ENCODE data around the gene GAREM1. TPM values are rescaled to one million over a fixed set of nuclear protein-coding genes. Genes with fewer than 3 reads are reported as not detected.

The GAREM1 gene
- total and polyA plus RNA-seq, 2 donors (not counting 3 experiments of a cell fraction or from before 2014, with no cell fraction given), result 0.69 to 1.0 TPM

DNA sequence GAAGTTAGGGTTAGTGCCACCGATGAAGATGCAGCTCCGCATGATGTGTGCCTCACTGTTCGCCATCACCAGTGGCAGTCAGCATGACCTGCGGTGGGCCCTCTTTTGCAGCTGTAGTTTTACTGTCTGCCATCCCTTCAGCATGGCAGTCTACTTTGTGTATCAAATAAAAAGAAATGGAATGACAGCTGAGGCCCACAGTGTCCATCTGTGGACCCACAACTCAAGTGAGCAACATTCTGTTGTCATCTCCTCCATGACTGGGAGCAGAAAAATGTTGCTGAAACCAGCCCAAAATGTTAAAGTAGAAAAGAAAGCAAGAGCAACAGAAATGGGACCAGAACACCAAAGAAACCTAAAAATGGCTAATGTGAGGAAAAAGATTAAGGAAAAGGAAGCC is 152.1 kb downstream of the GAREM1 start:
- no peak overlapping the region for H3K4me3 ChIP-seq (replicated peaks in 1 of 3; ENCODE audit: insufficient read depth in 1 of 3, low read depth in 1 of 3, low read length in 3 of 3)
- no peak overlapping the region for H3K27ac ChIP-seq (ENCODE audit: insufficient read depth, low read depth, low read length)
- ChIA-PET POLR2A (no interaction called here), CTCF (no interaction called here)
- no peaks in the 10 kb centered on the region for H3K27me3 ChIP-seq (ENCODE audit: control insufficient read depth in 2 of 2, insufficient read depth in 2 of 2, low read length in 2 of 2)
- no peak overlapping the region for H3K4me2 ChIP-seq (ENCODE audit: insufficient read depth, low read length)
- no peaks in the 10 kb centered on the region for H4K20me1 ChIP-seq (replicated peaks; ENCODE audit: control insufficient read depth, extremely low read depth, insufficient read depth, low read length)
- H3K9ac ChIP-seq (replicated peaks; ENCODE audit: extremely low read depth, insufficient read depth, low read length), result no peak overlapping the region
- dilution Hi-C loops (cut with MboI; ENCODE audit: extremely low pct_ligation_motif_present, low sequenced_read_pairs), result no loop called here
- H3K36me3 ChIP-seq (ENCODE audit: control insufficient read depth in 2 of 2, extremely low read depth in 1 of 2, insufficient read depth in 2 of 2, low read length in 2 of 2), result no peaks in the 10 kb centered on the region
- DNase-seq (ENCODE audit: low read depth, low spot score), result no peak
- no TSS peak for BruUV-seq (replicated peaks)
- H3K9me3 ChIP-seq (replicated peaks; ENCODE audit: control insufficient read depth, insufficient read depth, low read length), result no peaks in the 10 kb centered on the region
- no peaks in the 10 kb centered on the region for H3K4me1 ChIP-seq (ENCODE audit: control insufficient read depth, extremely low read depth, insufficient read depth, low read length)
- H3K79me2 ChIP-seq (ENCODE audit: control insufficient read depth, insufficient read depth, low read length), result no peaks in the 10 kb centered on the region
- no peaks in the 10 kb centered on the region for H3K9me1 ChIP-seq (replicated peaks; ENCODE audit: control insufficient read depth, extremely low read depth, insufficient read depth, low read length)
- FAIRE-seq, result no peak
- H2AFZ ChIP-seq (ENCODE audit: low read depth, low read length), result no peak overlapping the region
- TF ChIP-seq POLR2AphosphoS5 (IDR thresholded peaks at IDR 0.05; ENCODE audit: insufficient read depth, low read depth, low read length) (no peak), EZH2 (IDR thresholded peaks at IDR 0.05; ENCODE audit: borderline replicate concordance, low read depth, low read length, severe bottlenecking) (no peak), POLR2A (IDR thresholded peaks at IDR 0.05; ENCODE audit: low read depth, low read length) (no peak), GATA2 (IDR thresholded peaks at IDR 0.05; ENCODE audit: insufficient read depth, insufficient read length, low read depth, low read length) (no peak), FOS (IDR thresholded peaks at IDR 0.05; ENCODE audit: borderline replicate concordance, insufficient read depth, low read length) (no peak)
- TF ChIP-seq, protein P1, sequence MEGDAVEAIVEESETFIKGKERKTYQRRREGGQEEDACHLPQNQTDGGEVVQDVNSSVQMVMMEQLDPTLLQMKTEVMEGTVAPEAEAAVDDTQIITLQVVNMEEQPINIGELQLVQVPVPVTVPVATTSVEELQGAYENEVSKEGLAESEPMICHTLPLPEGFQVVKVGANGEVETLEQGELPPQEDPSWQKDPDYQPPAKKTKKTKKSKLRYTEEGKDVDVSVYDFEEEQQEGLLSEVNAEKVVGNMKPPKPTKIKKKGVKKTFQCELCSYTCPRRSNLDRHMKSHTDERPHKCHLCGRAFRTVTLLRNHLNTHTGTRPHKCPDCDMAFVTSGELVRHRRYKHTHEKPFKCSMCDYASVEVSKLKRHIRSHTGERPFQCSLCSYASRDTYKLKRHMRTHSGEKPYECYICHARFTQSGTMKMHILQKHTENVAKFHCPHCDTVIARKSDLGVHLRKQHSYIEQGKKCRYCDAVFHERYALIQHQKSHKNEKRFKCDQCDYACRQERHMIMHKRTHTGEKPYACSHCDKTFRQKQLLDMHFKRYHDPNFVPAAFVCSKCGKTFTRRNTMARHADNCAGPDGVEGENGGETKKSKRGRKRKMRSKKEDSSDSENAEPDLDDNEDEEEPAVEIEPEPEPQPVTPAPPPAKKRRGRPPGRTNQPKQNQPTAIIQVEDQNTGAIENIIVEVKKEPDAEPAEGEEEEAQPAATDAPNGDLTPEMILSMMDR (IDR thresholded peaks at IDR 0.05; ENCODE audit: extremely low read depth in 1 of 2, insufficient read depth in 1 of 2, low read depth in 1 of 2, low read length in 2 of 2), result no peak
- intact Hi-C loops (cut with micrococcal nuclease), result no loop called here

DNA sequence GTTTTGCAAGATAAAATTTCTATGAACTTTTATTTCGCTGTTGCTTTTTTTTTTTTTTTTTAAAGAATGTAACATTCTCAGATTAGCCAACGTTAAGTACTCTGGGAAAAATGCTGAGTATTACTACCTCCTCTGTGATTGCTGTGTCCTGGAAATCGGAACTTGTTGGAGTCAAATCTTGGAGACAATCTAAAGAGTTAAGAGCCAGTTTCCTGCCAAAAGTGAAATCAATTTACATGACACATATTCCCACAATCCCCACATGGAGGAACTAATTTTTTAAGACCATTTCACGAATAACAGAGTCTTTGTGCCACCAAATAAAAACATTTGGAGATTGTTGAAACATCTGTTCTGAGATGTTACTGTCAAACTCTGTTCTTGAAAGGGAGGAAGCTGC is 153.0 kb downstream of the GAREM1 start:
- FAIRE-seq (no peak), DNase-seq (ENCODE audit: low read depth, low spot score) (no peak)
- H3K9me1 ChIP-seq (replicated peaks; ENCODE audit: control insufficient read depth, extremely low read depth, insufficient read depth, low read length), result no peaks in the 10 kb centered on the region
- H3K4me2 ChIP-seq (ENCODE audit: insufficient read depth, low read length), result no peak overlapping the region
- ChIA-PET POLR2A (no interaction called here), CTCF (interaction anchor here (1.1 to 1.3 kb wide), 2 partner anchors 9 to 28 kb away, joined by 3 read pairs; no protein-coding TSS in a partner anchor)
- no peaks in the 10 kb centered on the region for H3K79me2 ChIP-seq (ENCODE audit: control insufficient read depth, insufficient read depth, low read length)
- H3K9ac ChIP-seq (replicated peaks; ENCODE audit: extremely low read depth, insufficient read depth, low read length), result no peak overlapping the region
- intact Hi-C loops (cut with micrococcal nuclease) (no loop called here), dilution Hi-C loops (cut with MboI; ENCODE audit: extremely low pct_ligation_motif_present, low sequenced_read_pairs) (no loop called here)
- no peaks in the 10 kb centered on the region for H3K36me3 ChIP-seq (ENCODE audit: control insufficient read depth in 2 of 2, extremely low read depth in 1 of 2, insufficient read depth in 2 of 2, low read length in 2 of 2)
- H3K4me3 ChIP-seq (replicated peaks in 1 of 3; ENCODE audit: insufficient read depth in 1 of 3, low read depth in 1 of 3, low read length in 3 of 3), result no peak overlapping the region
- H3K4me1 ChIP-seq (ENCODE audit: control insufficient read depth, extremely low read depth, insufficient read depth, low read length), result no peaks in the 10 kb centered on the region
- H3K27ac ChIP-seq (ENCODE audit: insufficient read depth, low read depth, low read length), result no peak overlapping the region
- no peak overlapping the region for H2AFZ ChIP-seq (ENCODE audit: low read depth, low read length)
- H3K27me3 ChIP-seq (ENCODE audit: control insufficient read depth in 2 of 2, insufficient read depth in 2 of 2, low read length in 2 of 2), result no peaks in the 10 kb centered on the region
- TF ChIP-seq MYC (IDR thresholded peaks at IDR 0.05; ENCODE audit: low read depth, low read length), result no peak
- TF ChIP-seq GATA2 (IDR thresholded peaks at IDR 0.05; ENCODE audit: insufficient read depth, insufficient read length, low read depth, low read length), result no peak
- no peak for TF ChIP-seq POLR2A (IDR thresholded peaks at IDR 0.05; ENCODE audit: low read depth, low read length)
- no peak for TF ChIP-seq FOS (IDR thresholded peaks at IDR 0.05; ENCODE audit: borderline replicate concordance, insufficient read depth, low read length)
- no peak for TF ChIP-seq JUN (IDR thresholded peaks at IDR 0.05; ENCODE audit: borderline replicate concordance, insufficient read depth, insufficient read length, low read depth)
- no peak for TF ChIP-seq POLR2AphosphoS5 (IDR thresholded peaks at IDR 0.05; ENCODE audit: insufficient read depth, low read depth, low read length)
- TF ChIP-seq, protein P1 (IDR thresholded peaks at IDR 0.05; ENCODE audit: extremely low read depth in 1 of 2, insufficient read depth in 1 of 2, low read depth in 1 of 2, low read length in 2 of 2), result no peak
- TF ChIP-seq, protein P2, sequence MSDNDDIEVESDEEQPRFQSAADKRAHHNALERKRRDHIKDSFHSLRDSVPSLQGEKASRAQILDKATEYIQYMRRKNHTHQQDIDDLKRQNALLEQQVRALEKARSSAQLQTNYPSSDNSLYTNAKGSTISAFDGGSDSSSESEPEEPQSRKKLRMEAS (IDR thresholded peaks at IDR 0.05; ENCODE audit: insufficient read depth, insufficient read length), result no peak
- H3K9me3 ChIP-seq (replicated peaks; ENCODE audit: control insufficient read depth, insufficient read depth, low read length), result no peaks in the 10 kb centered on the region
- H4K20me1 ChIP-seq (replicated peaks; ENCODE audit: control insufficient read depth, extremely low read depth, insufficient read depth, low read length), result no peaks in the 10 kb centered on the region
- BruUV-seq (replicated peaks), result no TSS peak

Measured in endothelial cell of umbilical vein (primary cell).